Measurements from ENCODE around the gene FOCAD. TPM values are rescaled to one million over a fixed set of nuclear protein-coding genes. Genes with fewer than 3 reads are reported as not detected.

FOCAD gene
- total RNA-seq, 1 donor, result 80.3 TPM

- H3K4me3 ChIP-seq (ENCODE audit: low read depth, low read length), result no peak overlapping the region
- DNase-seq (ENCODE audit: low read depth), result peak; percentile 4
- TF ChIP-seq, protein P1, sequence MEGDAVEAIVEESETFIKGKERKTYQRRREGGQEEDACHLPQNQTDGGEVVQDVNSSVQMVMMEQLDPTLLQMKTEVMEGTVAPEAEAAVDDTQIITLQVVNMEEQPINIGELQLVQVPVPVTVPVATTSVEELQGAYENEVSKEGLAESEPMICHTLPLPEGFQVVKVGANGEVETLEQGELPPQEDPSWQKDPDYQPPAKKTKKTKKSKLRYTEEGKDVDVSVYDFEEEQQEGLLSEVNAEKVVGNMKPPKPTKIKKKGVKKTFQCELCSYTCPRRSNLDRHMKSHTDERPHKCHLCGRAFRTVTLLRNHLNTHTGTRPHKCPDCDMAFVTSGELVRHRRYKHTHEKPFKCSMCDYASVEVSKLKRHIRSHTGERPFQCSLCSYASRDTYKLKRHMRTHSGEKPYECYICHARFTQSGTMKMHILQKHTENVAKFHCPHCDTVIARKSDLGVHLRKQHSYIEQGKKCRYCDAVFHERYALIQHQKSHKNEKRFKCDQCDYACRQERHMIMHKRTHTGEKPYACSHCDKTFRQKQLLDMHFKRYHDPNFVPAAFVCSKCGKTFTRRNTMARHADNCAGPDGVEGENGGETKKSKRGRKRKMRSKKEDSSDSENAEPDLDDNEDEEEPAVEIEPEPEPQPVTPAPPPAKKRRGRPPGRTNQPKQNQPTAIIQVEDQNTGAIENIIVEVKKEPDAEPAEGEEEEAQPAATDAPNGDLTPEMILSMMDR (IDR thresholded peaks at IDR 0.05; ENCODE audit: insufficient read depth, low read length), result no peak
Measured at GRCh38 chr9:20783057-20784038, 99.3 kb downstream of the FOCAD start.

- no peak for DNase-seq (ENCODE audit: low read depth)
- no peak overlapping the region for H3K4me3 ChIP-seq (ENCODE audit: low read depth, low read length)
- TF ChIP-seq, protein P1 (IDR thresholded peaks at IDR 0.05; ENCODE audit: insufficient read depth, low read length), result no peak
Measured at GRCh38 chr9:20784196-20784595, 100.1 kb downstream of the FOCAD start.

DNA sequence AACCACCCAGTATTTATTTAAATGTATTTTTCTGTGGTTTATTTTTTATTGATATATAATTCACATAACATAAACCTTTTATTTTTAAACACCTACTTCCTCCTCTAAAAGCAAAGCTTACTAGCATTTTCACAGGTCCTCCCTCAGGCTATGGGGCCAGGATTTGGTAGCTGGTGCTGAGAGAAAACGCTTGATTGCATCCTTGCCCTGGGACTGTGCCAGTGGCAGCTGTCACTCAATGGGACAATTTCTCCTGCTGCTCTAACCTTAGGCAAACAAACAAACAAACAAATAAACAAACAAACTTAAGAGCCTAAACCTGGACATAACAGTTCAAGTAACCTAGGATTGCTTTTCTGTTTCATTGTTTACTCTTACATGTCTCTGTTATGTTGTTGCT lies 102.7 kb downstream of the FOCAD start:
- no peak for DNase-seq (ENCODE audit: low read depth)
- TF ChIP-seq, protein P1 (IDR thresholded peaks at IDR 0.05; ENCODE audit: insufficient read depth, low read length), result no peak
- no peak overlapping the region for H3K4me3 ChIP-seq (ENCODE audit: low read depth, low read length)

GRCh38 chr9:20788526-20789451 lies 104.7 kb downstream of the FOCAD start:
- H3K4me3 ChIP-seq (ENCODE audit: low read depth, low read length), result no peak overlapping the region
- peak; percentile 43 for DNase-seq (ENCODE audit: low read depth)
- TF ChIP-seq, protein P1 (IDR thresholded peaks at IDR 0.05; ENCODE audit: insufficient read depth, low read length), result no peak

- no peak for DNase-seq (ENCODE audit: low read depth)
Measured at GRCh38 chr9:20790721-20791120, 106.7 kb downstream of the FOCAD start.

DNA sequence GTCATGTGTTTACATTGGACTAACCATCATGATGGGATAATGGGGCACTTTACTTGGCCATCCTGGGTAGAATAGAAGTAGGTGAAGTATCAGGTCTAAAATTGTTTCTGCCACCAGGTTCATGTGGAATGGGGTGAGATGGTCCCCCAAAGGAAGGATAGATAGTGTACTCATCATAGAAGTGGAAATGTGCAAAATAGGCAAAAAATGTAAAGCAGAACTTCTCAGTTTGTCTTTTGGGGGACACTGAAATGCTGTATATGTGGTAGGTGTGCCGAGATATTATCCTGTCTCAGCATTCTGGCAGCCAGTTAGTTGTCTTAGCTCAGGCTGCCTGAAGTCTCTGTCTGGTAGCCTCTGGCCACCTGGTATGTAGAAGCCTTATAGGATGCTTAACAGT lies 107.6 kb downstream of the FOCAD start:
- TF ChIP-seq, protein P1 (IDR thresholded peaks at IDR 0.05; ENCODE audit: insufficient read depth, low read length), result no peak
- no peak for DNase-seq (ENCODE audit: low read depth)
- no peak overlapping the region for H3K4me3 ChIP-seq (ENCODE audit: low read depth, low read length)

More at GRCh38 chr9:20790721-20791120, 106.7 kb downstream of the FOCAD start:
- H3K4me3 ChIP-seq (ENCODE audit: low read depth, low read length), result no peak overlapping the region
- TF ChIP-seq, protein P1 (IDR thresholded peaks at IDR 0.05; ENCODE audit: insufficient read depth, low read length), result no peak

Data from fibroblast of the aortic adventitia (primary cell).